ENCODE measurements around the gene ENTR1.

ENTR1 gene

GRCh38 chr9:136410500-136411287 is at the start of gene ENTR1, which contains the start of gene PMPCA:
ENTR1 (minus strand) TSS chr9:136410614; CDS start chr9:136410397, 217 bp downstream.
PMPCA (plus strand) TSS chr9:136410658; CDS start chr9:136410669, 11 bp downstream.
- peak; percentile 94 to 96 for DNase-seq (ENCODE audit: low read depth in 2 of 2, low spot score in 1 of 2)

- DNase-seq (ENCODE audit: low read depth in 2 of 2, low spot score in 1 of 2), result no peak
Measured at GRCh38 chr9:136459425-136459824, 49.0 kb upstream of the ENTR1 start.

- no peak for DNase-seq (ENCODE audit: low read depth in 2 of 2, low spot score in 1 of 2)
Measured at GRCh38 chr9:136457326-136457725, 46.9 kb upstream of the ENTR1 start.

- no peak for DNase-seq (ENCODE audit: low read depth in 2 of 2, low spot score in 1 of 2)
Measured at GRCh38 chr9:136456258-136456657, 45.8 kb upstream of the ENTR1 start.

DNA sequence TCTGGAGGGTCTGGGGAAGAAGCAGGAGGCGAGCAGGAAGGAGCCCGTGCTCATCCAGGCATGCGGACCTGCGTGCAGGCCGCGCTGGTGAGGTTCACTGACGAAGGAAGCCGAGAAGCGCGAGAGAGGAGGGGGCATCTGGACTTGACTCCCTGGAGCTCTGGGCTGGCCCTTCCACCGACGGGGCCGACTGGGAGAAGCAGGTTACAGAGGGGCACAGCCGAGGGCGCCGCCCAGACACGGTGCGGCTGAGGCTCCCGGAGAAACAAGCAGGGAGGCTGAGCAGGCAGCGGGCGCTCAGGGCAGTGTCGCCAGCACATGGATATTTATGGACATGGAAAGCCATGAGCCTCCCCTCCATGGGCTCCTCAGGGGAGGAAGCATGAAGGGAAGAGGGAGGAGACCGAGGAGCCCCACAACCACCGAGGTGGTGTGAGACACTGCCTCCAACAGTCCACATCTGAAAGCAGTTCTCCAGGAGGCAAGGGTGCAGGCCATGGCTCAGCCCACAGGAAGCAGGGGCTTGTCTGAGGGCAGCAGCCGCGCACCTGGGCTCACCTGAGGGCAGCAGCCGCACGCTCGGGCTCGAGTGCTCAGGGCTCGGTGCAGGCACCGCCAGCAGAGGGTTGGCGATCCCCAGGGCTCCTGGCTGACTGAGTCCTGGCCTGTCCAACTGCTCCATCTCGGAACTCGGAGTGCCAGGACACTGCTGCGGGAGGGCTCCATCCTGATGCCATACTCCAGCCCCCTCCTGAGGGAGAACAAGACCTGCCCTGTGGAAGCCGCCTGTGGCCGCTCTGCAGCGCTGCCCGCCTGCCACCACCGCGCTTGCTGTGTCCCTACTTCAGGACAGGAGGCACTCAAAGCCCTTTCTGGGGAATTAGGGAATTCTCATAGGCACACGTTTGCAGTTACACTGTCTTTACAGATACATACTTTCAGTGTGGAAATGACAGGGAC is 44.9 kb upstream of the ENTR1 start:
- no peak for DNase-seq (ENCODE audit: low read depth in 2 of 2, low spot score in 1 of 2)

- no peak for DNase-seq (ENCODE audit: low read depth in 2 of 2, low spot score in 1 of 2)
Measured at GRCh38 chr9:136454026-136454796, 43.8 kb upstream of the ENTR1 start.

DNA sequence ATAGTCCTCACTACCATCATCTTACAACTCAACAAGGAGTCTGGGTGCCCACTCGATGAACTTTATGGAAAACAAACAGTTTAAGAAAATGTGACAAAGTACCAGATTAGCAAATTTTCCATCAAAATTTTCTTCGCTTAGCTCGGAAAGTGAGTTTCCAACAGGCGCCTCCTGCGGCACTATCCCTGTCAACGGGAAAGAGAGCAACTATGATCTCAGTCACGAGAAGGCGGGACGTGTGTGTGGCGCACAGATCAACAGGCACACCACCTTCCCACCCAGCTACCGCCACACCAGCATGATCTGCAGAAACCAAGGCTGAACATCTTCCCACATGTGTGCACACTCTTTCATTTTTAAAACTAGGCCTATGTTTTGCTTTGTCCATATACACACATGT is 42.9 kb upstream of the ENTR1 start:
- DNase-seq (ENCODE audit: low read depth in 2 of 2, low spot score in 1 of 2), result no peak

DNA sequence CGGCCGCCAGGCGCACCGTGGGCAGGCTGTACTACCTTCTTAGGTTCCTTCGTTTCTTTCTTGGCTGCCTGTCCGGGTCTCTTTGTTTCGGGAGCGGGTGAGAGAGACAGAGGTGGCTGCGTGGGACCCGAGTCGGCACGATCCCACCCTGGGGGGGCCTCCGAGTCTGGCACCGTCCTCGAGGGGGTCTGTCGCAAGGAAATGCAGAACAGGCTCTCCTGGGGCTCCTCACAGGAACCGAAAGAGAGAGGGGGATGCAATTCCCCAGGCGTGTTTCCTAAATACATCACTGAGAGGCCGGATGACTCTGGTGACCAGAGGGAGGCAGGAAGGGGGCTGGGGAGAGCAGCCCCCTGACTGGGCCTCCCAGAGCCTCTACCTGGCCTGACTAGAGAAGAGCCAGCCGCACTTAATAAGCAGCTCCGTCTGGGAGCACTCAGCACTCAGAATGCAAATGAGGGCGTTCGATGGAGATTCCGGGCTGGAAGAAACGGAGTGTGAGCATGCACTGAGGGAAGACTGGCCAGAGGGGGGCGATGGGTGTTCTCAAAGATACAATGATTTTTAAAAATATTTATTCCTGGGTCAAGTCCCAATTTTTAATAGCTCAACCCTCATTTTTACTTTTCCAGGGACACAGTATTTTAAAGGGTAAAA is 40.9 kb upstream of the ENTR1 start:
- DNase-seq (ENCODE audit: low read depth in 2 of 2, low spot score in 1 of 2), result no peak

GRCh38 chr9:136448655-136449054 is 38.2 kb upstream of the ENTR1 start:
- DNase-seq (ENCODE audit: low read depth in 2 of 2, low spot score in 1 of 2), result no peak

DNA sequence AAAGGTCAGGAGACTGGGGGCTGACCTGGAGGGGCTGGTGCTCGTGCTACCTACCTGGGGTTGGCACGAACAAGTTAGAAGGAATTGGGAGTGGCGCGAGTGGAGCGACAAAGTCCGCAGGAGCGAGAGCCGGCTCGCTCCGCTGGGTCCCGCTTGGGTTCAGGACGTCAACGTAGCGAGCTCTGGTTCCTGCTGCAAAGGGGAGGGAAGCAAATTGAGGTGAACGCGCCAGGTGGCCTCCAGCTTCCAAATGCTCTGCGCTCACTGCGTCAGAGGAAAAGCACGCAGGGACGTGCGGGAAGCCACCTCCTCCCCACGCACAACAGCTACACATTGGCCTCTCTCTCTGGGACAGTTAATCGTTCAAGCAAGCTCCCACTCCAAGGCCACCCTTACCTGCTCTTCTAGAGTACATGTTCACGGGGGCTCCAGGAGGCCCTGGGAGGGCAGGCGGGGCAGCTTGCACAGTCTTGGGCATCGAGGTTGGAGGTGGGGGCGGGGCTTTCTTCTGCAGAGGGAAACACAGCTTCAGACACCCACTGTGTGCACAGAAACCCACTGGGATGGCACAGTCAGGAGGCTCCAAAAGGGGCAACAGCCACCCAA is 36.9 kb upstream of the ENTR1 start:
- DNase-seq (ENCODE audit: low read depth in 2 of 2, low spot score in 1 of 2), result no peak

DNA sequence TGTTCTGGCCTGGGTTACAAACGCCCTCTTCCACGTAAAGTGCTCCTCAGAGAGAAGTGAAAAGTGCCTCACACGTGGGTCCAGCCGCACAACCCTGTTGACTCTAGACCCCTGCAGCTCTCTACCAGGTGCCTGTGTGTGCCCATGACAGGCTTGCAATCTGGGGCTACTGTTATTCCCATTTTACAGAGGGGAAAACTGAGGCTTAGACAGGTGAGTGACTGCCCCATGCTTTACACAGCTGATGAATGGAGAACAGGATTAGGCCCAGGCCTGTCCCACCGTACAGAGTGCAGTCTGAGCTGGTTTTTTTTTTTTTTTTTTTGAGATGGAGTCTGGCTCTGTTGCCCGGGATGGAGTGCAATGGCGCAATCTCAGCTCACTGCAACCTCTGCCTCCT is 35.4 kb upstream of the ENTR1 start:
- no peak for DNase-seq (ENCODE audit: low read depth in 2 of 2, low spot score in 1 of 2)

DNA sequence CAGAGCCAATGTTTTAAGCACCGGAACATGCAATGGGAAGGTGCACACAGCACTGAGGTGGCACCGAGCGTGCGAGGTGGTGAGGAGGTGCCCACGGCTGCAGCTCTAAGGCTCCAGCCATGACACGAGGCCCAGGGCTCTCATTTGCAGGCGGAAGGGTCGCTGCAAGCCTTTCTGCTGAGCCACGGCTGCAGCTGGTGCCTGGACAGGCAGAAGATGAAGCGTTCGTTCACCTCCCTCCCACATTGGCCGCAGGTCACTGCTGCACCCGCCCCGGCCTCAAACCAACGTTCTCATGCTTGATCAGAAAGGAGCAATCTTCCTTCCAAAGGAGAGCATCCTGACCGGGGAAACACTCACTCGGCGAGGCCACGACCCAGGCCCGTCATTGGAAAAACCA is 33.7 kb upstream of the ENTR1 start:
- no peak for DNase-seq (ENCODE audit: low read depth in 2 of 2, low spot score in 1 of 2)

GRCh38 chr9:136443687-136444086 is 33.3 kb upstream of the ENTR1 start:
- DNase-seq (ENCODE audit: low read depth in 2 of 2, low spot score in 1 of 2), result no peak

GRCh38 chr9:136443087-136443486 is 32.7 kb upstream of the ENTR1 start:
- DNase-seq (ENCODE audit: low read depth in 2 of 2, low spot score in 1 of 2), result no peak

DNA sequence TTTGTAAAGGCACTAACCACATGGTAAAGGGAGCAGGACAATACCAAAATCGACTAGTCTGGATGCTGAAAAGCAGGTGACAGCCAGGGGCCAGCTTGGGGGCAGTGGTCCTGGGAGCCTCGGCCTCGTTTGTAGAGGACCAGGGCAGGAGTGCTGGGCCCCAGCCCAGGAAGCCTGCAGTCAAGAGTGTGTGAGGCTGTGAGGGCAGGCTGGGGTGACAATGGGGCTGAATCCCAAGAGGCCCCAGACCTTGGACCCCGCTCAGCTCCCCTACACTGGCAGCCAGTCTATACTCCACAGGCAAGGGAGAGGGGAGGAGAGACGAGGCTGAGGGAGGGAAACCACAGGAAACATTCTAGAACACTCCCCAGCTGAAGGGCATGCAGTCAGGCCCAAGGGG is 31.9 kb upstream of the ENTR1 start:
- no peak for DNase-seq (ENCODE audit: low read depth in 2 of 2, low spot score in 1 of 2)

DNA sequence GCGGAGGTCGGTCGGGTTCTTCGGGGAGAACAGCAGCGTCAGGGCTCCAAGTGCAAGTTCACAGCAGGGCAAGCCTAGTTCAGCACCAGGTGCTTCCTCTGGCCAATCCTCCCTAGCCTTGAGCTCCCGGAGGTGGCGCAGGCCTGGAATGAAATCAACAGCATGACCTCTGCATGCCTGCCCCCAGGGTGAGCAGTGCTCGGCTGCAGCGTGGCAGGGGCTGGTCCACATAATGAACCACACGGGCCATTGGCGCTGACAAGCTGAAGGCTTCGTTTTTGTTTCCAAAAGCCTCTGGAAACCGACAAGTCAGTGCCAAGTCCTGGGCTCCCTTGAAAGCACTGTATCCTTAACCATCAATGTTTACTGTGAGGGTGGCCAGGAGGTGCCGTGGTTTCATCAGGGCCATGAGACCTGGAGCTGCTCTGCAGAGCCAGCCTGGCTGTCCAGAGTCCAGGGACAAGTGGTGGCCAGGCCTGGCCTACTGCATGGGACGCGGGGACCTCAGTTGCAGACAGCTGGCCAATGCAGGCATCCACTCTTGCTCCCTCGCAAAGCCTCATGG is 31.3 kb upstream of the ENTR1 start:
- DNase-seq (ENCODE audit: low read depth in 2 of 2, low spot score in 1 of 2), result no peak

- no peak for DNase-seq (ENCODE audit: low read depth in 2 of 2, low spot score in 1 of 2)
Measured at GRCh38 chr9:136441191-136441680, 30.8 kb upstream of the ENTR1 start.

DNA sequence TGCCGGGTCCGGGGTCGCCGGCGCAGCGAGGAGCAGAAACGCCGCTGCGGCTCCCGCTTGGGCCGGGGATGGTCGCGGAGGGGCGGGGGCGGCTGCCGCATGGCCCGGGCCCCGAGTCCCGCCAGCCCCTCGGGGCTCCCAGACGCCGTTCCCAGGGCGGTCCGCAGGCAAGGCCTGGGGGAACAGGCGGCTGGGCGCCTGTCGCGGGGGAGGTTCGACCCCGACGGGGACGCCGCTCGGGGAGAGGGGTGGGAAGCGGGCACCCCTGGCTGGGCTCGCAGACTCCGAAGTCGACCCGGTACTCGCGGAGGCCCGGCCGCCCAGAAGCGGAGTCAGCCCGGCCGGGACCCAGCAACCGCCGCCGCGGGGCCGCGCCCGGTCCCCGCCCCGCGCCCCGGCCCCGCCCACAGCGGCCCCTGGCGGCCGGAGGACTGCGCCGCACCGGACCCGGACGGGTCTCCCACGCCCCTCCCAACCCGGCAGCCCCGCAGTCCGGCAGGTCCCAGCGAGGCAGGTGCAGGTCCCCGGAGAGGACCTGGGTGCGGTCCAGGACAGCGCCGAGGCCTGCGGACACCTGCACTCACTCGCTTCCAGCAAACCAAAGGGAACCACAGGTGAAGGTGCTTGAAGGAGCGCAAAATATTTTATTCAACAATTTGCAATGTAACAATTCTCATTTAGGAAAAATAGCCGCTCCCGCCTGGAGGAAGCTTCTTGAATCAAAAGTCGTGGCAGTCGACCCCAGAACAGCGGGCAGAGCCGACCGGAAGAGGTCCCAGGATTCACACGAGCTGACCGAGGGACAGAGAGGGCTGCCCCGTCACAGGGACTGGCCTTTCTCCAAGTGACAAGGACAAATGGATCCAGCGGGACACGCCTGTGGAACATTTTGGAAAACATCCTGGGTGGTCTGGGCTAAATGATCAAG is 29.3 kb upstream of the ENTR1 start, which contains the start of gene INPP5E:
Gene INPP5E, minus strand, starts transcription at position 365 of the 928 bp plus-strand sequence. CDS start 426 bp downstream, outside the sequence.
- DNase-seq (ENCODE audit: low read depth in 2 of 2, low spot score in 1 of 2), result peak; percentile 62 to 66

Measured in stimulated activated CD8-positive, alpha-beta memory T cell treated with anti-CD3 and anti-CD28 coated beads, Interleukin-4, amount 100 ng/mL, for 1 hour (primary cell).